HG02870 (cell line): ENCODE measurements around the gene WDFY2.

ENCODE experiments used
- ATAC-seq: cut with Tn5 transposase; IDR thresholded peaks from one replicate; pipeline ENCODE4 v1.9.1; 2021; ENCODE audit warnings: mild to moderate bottlenecking, moderate library complexity; ENCODE audit not compliant: unreplicated experiment

WDFY2 gene

DNA sequence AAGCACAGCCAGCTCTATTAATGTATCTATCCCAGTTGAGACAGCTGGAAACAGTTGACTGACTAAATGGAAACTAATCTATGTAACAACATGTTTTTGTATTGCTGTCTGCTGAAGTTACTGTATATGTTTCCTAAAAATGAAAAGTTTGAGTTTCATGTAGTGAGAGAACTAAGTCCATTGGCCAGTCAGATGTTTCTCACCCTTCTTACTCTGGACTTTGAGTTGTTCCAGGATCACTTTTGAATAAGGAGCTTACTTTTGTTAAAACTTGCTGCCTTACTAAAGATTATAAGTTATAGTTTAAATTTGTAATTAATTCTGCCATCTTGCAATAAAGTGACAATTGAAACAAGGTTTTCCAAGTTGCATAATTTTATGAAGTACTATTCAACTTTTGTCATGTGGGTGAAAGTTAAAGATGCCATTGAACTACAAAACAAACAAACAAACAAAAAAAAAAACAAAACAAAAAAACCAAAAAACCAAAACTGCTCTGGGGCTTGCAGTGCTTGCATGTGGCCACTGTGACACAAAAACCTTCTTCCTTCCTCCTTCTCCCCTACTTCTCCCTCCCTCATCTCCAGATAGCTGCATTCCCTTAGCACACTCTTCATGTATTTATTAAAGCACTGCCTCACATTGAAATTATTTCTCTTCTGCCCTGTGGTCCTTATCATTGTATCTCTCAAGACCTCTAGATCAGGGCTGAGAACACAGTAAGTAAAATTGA is 15.3 kb downstream of the WDFY2 start:
- no peak for ATAC-seq

DNA sequence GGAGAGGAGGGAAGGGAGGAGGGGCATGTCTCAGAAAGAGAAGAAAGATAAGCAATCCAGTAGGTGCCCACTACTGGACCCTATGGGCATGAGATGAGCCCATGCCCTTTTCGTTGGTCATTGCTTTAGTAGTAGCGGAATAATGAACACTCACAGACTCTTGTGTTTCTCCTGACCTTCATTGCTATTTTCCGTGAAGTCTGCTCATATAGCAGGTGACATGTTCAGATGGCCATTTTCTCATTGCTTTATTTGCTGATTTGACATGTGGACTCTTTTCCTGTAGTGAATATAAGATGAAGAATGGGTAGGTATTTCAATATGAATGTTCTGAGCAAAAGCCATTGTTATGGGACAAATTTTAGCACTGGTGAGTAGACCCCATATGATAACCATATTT is 16.4 kb downstream of the WDFY2 start:
- no peak for ATAC-seq

GRCh38 chr13:51601601-51602565 is 17.6 kb downstream of the WDFY2 start:
- no peak for ATAC-seq

GRCh38 chr13:51603716-51604115 is 19.5 kb downstream of the WDFY2 start:
- no peak for ATAC-seq

DNA sequence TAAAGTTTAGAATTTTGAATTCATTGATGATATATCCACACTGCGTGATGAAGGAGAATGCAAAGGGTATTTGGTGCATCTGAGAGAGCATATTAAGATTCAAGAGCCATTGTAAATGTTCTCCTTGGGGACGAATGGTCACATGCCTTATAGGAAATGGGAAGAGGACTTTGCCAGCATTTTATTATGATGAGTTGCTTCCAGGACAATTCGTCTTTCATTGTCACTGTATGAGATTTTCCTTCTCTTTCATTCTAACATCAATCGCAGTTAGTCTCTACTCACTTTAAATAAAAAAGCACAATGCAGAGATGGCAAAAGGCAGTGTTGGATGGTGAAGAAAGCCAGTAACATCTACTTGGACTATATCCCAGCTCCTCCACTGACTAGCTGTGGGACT is 21.4 kb downstream of the WDFY2 start:
- ATAC-seq: no peak

DNA sequence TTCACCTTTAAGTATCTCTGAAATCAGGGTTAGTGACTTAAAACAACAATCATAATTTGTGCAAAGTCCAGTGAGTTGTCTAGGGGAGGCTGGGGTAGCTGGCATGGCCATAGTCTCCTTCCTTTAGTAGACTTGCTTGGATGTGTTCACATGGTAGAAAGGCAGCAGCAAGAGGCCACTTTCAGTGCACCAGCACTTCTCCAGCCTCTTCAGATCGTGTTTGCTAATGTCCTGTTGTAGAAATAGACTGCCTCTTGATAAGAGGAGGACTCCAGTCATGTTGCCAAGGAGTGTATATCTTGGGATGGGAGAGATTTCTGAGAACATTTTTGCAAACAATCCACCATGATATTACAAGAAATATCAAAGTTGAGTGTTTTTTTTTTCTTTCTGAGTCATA is 22.9 kb downstream of the WDFY2 start:
- ATAC-seq: no peak

DNA sequence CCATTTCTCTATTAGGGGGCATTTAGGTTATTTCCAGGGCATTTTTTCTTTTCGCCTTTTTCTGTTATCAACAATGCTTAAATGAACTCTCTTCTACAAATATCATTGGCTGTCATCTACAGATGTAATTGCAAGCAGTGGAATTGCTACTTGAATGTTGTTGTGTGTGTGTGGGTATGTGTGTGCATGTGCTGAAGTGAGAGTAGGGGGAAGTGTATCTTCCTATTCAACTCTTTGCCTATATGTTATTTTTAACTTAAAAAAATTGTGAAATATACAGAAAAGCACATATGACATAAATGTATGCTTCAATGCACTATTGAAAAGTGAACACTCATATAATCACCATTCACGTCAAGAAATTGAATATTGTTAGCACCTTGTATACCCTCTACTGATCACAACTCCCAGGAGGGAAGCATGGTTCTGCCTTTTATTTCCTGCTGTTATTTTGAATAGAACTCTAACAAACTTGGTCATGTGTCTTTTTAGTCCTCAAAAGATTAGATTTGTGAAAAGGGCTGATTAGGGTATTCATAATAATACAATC is 24.7 kb downstream of the WDFY2 start:
- ATAC-seq: no peak

GRCh38 chr13:51612867-51613266 is 28.6 kb downstream of the WDFY2 start:
- ATAC-seq: no peak

GRCh38 chr13:51613535-51613934 is 29.3 kb downstream of the WDFY2 start:
- ATAC-seq: no peak

- peak; percentile 86 for ATAC-seq
Observed at GRCh38 chr13:51614350-51614786, 30.1 kb downstream of the WDFY2 start.

DNA sequence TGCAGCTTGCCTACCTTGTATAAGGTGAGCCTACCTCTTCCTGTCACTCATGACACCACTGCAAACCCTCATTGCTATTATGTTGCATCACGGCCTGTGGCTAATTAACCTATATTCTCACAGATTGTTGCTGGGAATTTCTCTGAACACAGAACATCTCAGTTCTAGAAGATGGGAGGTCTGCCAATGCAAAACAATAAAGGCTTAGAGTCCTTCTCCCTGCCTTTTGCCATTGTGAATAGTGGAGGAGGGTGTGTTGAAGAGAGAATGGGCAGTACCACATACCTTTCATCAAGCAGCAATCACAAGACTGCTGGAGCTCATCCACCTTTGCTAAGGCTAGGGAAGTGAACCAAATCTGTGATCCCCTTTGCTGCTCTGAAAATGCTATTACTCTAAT is 34.4 kb downstream of the WDFY2 start:
- ATAC-seq: no peak

GRCh38 chr13:51619614-51620013 is 35.4 kb downstream of the WDFY2 start:
- no peak for ATAC-seq

DNA sequence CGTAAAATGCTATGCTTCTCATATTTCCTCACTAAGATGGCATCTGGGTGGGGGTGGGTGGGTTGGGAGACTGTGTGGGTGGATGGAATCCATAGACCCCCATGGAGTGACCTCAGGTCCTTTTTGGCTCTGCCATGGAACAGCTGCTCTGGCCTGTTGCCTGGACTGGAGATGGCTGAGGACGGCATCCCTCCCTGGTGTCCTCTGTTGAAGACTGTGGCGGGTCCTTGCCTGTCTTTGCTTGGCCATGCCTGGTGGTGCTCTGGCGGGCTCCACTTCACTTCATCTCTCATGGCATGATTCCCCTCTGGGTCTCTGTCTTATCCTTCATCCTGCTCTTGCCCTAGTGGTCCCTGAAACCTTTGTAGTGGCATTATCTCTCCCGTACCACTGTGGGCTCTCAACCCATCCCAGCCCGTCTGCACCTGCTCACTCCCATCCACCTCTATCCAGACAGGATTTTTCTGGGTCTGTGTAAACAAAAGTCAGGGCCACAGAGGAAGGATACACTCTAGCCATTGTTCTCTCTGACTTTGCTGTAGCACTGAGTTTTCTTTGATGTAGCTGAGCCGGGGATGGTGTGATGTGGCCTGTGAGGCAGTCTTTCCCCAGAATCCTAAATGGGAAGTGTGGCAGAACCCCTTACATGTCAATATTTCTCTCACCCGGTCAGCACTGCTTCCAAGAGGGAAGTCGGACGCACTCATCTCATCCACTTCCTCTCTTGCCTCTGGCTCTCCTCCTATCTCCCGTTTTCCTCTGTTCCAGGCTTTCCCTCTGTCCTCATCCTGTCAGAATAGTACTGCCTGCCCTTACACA is 36.1 kb downstream of the WDFY2 start:
- ATAC-seq: no peak

DNA sequence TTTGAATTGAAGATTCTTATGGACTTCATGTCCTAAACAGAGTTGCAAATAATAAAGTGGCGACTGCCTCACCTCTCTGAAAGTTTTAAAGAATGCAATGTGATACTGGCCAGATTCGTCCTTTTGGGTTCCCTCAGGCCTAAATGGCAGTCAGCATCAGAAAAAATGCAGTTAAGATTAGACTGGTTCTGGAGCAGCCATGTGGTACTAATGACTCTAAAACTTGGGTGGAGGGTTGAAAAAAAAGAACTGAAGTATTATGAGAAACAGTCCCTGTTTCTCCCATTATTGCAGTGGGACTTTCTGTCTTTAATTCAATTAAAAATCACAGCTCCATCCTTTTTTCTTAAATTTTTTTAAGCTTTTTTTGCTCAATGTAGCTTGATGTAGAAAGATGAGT is 37.3 kb downstream of the WDFY2 start:
- no peak for ATAC-seq

- no peak for ATAC-seq
Observed at GRCh38 chr13:51623473-51623872, 39.2 kb downstream of the WDFY2 start.

DNA sequence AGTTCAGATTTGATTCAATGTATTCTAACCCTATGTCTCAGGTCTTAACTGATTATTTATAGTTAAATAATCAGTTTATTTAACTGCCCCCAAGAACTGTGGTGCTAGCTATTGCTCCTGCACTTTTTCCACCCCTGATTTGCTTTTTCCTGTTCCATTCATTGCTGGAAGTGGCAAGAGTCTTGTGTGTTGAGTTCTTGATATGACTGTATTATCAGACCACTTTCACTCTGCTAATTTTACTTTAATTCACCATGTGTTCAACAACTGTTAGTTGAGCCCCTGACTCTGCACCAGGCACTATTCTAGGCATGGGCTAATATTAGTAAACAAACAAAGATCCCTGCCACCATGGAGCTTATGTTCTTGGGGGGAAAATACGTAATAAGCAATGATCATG is 39.9 kb downstream of the WDFY2 start:
- no peak for ATAC-seq

DNA sequence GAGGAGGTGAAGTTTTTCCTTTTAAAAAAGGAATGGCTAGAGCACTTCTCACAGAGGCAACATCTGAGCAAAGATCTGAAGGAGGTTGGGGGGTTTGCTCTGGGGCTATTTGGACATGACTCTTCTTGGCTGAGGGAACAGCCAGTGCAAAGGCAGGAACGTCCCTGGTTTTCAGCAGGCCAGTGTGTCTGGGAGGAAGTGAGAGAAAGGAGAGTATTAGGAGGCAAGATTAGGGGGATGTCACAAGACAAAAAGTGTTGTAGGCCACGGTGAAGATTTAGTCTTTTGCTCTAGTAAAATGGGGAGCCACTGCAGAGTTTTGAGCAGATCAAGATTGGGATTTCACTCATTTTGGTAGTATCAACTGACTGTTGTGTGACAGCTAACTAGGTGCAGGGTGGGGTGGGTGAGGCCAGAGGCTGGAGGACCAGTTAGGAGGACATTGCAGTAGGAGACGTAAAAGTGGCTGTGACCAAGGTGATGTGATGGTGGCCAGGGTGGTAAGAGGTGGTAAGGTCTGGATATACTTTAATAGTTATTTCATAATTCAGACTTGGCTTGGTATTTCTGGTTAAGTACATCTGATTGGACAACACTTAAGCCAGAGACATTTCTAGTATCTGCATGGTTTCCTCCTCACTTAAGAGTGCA is 40.6 kb downstream of the WDFY2 start:
- no peak for ATAC-seq

GRCh38 chr13:51625555-51626345 is 41.5 kb downstream of the WDFY2 start:
- ATAC-seq: no peak

DNA sequence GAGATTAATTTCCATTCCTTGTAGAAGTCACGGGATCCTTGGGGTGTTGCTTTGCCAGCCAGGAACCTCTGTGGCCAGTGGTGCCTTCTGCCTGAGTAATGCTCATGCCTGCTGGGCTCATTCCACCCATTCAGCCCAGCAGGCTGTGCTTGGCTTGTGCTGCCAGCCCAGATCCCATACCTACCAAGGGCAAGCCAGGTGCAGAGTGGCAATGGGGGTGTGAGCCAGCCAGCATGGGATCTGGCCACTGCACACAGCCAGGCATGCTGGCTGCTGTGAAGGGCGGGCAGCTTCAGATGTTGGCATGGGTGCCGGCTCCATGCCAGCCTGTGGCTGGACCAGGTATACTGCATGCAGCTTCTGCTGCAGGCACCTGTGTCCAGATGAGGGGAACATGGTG is 42.5 kb downstream of the WDFY2 start:
- ATAC-seq: no peak
